Measurements from ENCODE around the gene OSBPL9.

DNA sequence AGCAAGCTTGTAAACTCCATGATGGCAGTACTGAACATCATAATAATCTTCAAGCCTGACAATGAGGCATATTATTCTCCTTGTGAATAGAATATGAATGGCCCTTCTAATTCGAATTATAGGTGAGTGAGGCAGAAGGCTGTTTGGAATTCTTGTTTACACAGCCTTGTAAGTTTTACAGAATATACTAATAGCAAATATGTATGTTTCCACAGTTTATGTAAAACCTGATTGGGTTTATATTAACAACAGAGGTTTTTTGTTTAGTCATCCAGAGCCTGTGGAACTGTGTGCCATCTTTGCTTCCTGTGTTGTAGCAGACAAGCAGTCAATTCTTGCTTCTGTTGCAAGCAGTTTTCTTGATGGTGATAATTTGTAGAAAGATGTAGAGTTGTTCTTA, 8.0 kb downstream of the OSBPL9 start:
- TF ChIP-seq, protein P1, sequence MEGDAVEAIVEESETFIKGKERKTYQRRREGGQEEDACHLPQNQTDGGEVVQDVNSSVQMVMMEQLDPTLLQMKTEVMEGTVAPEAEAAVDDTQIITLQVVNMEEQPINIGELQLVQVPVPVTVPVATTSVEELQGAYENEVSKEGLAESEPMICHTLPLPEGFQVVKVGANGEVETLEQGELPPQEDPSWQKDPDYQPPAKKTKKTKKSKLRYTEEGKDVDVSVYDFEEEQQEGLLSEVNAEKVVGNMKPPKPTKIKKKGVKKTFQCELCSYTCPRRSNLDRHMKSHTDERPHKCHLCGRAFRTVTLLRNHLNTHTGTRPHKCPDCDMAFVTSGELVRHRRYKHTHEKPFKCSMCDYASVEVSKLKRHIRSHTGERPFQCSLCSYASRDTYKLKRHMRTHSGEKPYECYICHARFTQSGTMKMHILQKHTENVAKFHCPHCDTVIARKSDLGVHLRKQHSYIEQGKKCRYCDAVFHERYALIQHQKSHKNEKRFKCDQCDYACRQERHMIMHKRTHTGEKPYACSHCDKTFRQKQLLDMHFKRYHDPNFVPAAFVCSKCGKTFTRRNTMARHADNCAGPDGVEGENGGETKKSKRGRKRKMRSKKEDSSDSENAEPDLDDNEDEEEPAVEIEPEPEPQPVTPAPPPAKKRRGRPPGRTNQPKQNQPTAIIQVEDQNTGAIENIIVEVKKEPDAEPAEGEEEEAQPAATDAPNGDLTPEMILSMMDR (IDR thresholded peaks at IDR 0.05; ENCODE audit: poor library complexity): no peak
- no peak for TF ChIP-seq EZH2phosphoT487 (IDR thresholded peaks at IDR 0.05; ENCODE audit: low read depth, severe bottlenecking, unreplicated experiment)
